Mesendoderm (in vitro differentiated cells): Measurements from ENCODE around the gene CASKIN2.

Experiments
- DNase-seq: peaks from one replicate; pipeline ENCODE4 v3.0.0; 2013
- H2AK5ac ChIP-seq: 2 replicates; pipeline ENCODE4 v1.6.1; 2013; ENCODE audit warnings: low read length, inconsistent platforms
- H2BK120ac ChIP-seq: 2 replicates; pipeline ENCODE4 v1.6.1; 2013; ENCODE audit warnings: low read depth, mild to moderate bottlenecking, low read length, moderate library complexity, mixed read lengths
- H2BK15ac ChIP-seq: replicated peaks from 2 replicates; pipeline ENCODE4 v1.6.1; 2013; ENCODE audit warnings: low read depth, mild to moderate bottlenecking, moderate library complexity
- H2BK5ac ChIP-seq: 2 replicates; pipeline ENCODE4 v1.6.1; 2013; ENCODE audit warnings: low read length, inconsistent platforms
- H3K18ac ChIP-seq: 2 replicates; pipeline ENCODE4 v1.6.1; 2013; ENCODE audit warnings: mild to moderate bottlenecking, low read length, mixed read lengths
- H3K23ac ChIP-seq: one replicate; pipeline ENCODE4 v1.6.1; 2013; ENCODE audit warnings: low read length
- H3K27ac ChIP-seq: 2 replicates; pipeline ENCODE4 v1.5.1; 2013; ENCODE audit warnings: low read depth, mild to moderate bottlenecking, inconsistent platforms, low read length, moderate library complexity
- H3K27me3 ChIP-seq: 2 replicates; pipeline ENCODE4 v1.6.1; 2013; ENCODE audit warnings: low read length, control low read depth, mild to moderate bottlenecking, inconsistent platforms; ENCODE audit not compliant: insufficient read depth, poor library complexity
- H3K36me3 ChIP-seq: 2 replicates; pipeline ENCODE4 v1.6.1; 2013; ENCODE audit warnings: low read length, inconsistent platforms; ENCODE audit not compliant: control insufficient read depth, insufficient read depth
- H3K4ac ChIP-seq: one replicate; pipeline ENCODE4 v1.6.1; 2013; ENCODE audit warnings: low read depth, mild to moderate bottlenecking, low read length, moderate library complexity
- H3K4me1 ChIP-seq: 2 replicates; pipeline ENCODE4 v1.6.1; 2013; ENCODE audit warnings: low read depth, low read length, inconsistent platforms; ENCODE audit not compliant: control insufficient read depth
- H3K4me2 ChIP-seq: 2 replicates; pipeline ENCODE4 v1.6.1; 2013; ENCODE audit warnings: low read length
- H3K4me3 ChIP-seq: 2 replicates; pipeline ENCODE4 v1.5.1; 2013; ENCODE audit warnings: mild to moderate bottlenecking, low read length
- H3K56ac ChIP-seq: one replicate; pipeline ENCODE4 v1.6.1; 2013; ENCODE audit warnings: low read length
- H3K79me1 ChIP-seq: 2 replicates; pipeline ENCODE4 v1.6.1; 2013; ENCODE audit warnings: low read length, inconsistent platforms
- H3K79me2 ChIP-seq: 2 replicates; pipeline ENCODE4 v1.6.1; 2013; ENCODE audit warnings: mild to moderate bottlenecking, low read length; ENCODE audit not compliant: control insufficient read depth, insufficient read depth
- H3K9ac ChIP-seq: 2 replicates; pipeline ENCODE4 v1.6.1; 2013; ENCODE audit warnings: low read length, inconsistent platforms
- H4K5ac ChIP-seq: one replicate; pipeline ENCODE4 v1.6.1; 2013; ENCODE audit warnings: low read length
- H4K8ac ChIP-seq: one replicate; pipeline ENCODE4 v1.6.1; 2013; ENCODE audit warnings: low read depth, mild to moderate bottlenecking, control low read depth, low read length, moderate library complexity
- WGBS: extraction: QIAGEN DNeasy Blood & Tissue Kit; methylation state at CpG from one replicate; pipeline ENCODE4 v1.1.7; 2013; ENCODE audit warnings: low lambda C conversion rate, missing lambda C conversion rate; ENCODE audit not compliant: insufficient coverage; ENCODE audit errors: extremely low coverage; 5-methylcytosine and 5-hydroxymethylcytosine counted together

Gene CASKIN2

DNA sequence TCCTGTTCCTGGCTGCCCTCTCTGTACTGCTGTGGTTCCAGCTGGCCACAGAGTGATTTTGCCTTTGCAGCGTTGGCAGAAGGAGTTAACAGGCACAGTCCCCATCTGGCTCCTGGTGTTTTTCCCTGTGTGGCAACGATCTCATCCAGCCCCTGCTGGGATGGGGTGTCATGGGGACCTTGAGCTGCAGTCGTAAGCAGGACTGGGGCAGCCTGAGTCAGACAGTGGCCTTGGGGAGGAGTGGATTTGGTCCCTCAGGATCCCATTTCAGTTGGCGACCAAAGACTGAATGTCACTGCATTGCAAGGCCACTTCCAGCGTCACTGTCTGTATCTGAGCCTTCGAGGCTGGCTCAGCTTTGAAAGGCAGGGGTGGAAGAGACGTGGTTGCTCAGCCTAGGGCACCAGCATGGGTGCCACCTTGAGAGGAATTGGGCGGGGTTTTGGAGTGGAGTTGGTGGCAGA lies 47.0 kb downstream of the CASKIN2 start:
- DNase-seq = no peak
- Histone ChIP-seq H3K27ac (no peak overlapping the region), H3K18ac (no peak overlapping the region)

GRCh38 chr17:75465039-75465438 lies 50.3 kb downstream of the CASKIN2 start:
- Histone ChIP-seq H3K4me3 (no peak overlapping the region), H3K23ac (no peak overlapping the region), H3K4me2 (no peak overlapping the region), H3K9ac (no peak overlapping the region), H3K27ac (no peak overlapping the region), H4K5ac (no peak overlapping the region), H2BK15ac (no peak overlapping the region), H3K27me3 (no peaks in the 10 kb centered on the region), H3K79me2 (no peaks in the 10 kb centered on the region), H2BK120ac (no peak overlapping the region), H3K4me1 (no peaks in the 10 kb centered on the region), H3K56ac (no peak overlapping the region), H2BK5ac (no peak overlapping the region), H2AK5ac (no peak overlapping the region), H3K36me3 (no peaks in the 10 kb centered on the region), H4K8ac (no peak overlapping the region), H3K4ac (no peak overlapping the region), H3K18ac (no peak overlapping the region), H3K79me1 (no peaks in the 10 kb centered on the region)
- DNase-seq = no peak
- WGBS = no CpG with 5 or more reads among the region's 6 CpGs

More for the DNA sequence above, 47.0 kb downstream of the CASKIN2 start:
- Histone ChIP-seq H3K79me2 (no peaks in the 10 kb centered on the region), H2AK5ac (no peak overlapping the region), H3K4ac (no peak overlapping the region), H3K4me3 (no peak overlapping the region), H3K4me1 (no peaks in the 10 kb centered on the region), H3K23ac (no peak overlapping the region), H2BK15ac (no peak overlapping the region), H3K36me3 (no peaks in the 10 kb centered on the region), H3K56ac (no peak overlapping the region), H2BK120ac (no peak overlapping the region), H4K8ac (no peak overlapping the region), H3K9ac (no peak overlapping the region), H2BK5ac (no peak overlapping the region), H3K79me1 (no peaks in the 10 kb centered on the region), H3K27me3 (no peaks in the 10 kb centered on the region), H4K5ac (no peak overlapping the region), H3K4me2 (no peak overlapping the region)
- no CpG with 5 or more reads among the region's 8 CpGs for WGBS

DNA sequence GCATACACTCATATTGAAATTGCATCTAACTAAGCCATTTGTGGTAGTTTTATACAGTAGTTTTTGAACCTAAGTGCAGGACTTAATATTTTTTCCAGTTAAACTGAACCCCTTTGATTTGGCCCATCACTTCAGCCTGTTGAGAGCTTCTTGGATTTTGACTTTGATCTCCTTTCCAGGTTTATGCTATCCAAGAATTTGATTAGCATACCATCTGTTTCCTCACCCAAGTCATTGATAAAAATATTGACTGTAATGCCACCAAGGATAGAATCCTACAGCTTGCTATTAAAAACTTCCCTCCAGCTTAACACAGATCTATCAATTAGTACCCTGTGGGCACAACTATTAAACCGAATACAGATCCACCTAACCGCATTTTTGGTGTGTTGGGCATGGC lies 51.7 kb downstream of the CASKIN2 start:
- Histone ChIP-seq H3K18ac (no peak overlapping the region), H3K79me1 (no peaks in the 10 kb centered on the region), H4K8ac (no peak overlapping the region), H2BK120ac (no peak overlapping the region), H3K36me3 (no peaks in the 10 kb centered on the region), H4K5ac (no peak overlapping the region), H2AK5ac (no peak overlapping the region), H3K23ac (no peak overlapping the region), H3K79me2 (no peaks in the 10 kb centered on the region), H3K4me3 (no peak overlapping the region), H3K4ac (no peak overlapping the region), H3K4me2 (no peak overlapping the region), H3K56ac (no peak overlapping the region), H3K4me1 (no peaks in the 10 kb centered on the region), H3K27me3 (no peaks in the 10 kb centered on the region), H3K27ac (no peak overlapping the region), H2BK5ac (no peak overlapping the region), H3K9ac (no peak overlapping the region), H2BK15ac (no peak overlapping the region)
- no peak for DNase-seq
- WGBS = no CpG with 5 or more reads among the region's 2 CpGs

DNA sequence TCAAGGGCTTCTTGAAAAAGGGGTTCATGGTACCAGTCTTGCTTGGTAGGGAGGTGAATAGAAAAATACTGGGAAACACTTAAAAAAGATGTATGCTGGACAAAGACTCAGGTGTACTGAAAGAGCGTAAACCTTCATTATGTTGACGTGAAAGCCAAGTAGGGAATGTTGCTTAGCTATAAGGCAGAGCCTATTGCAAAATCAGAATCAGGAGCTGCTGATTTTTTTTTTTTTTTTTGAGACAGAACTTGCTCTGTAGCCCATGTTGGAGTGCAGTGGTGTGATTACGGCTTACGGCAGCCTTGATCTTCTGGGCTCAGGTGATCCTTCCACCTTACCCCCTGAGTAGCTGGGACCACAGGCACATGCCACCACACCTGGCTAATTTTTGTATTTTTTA lies 55.0 kb downstream of the CASKIN2 start:
- DNase-seq = no peak
- H3K27ac ChIP-seq = no peak overlapping the region

GRCh38 chr17:75459590-75460267 lies 55.6 kb downstream of the CASKIN2 start:
- Histone ChIP-seq H4K8ac (no peak overlapping the region), H3K27ac (no peak overlapping the region), H2BK15ac (no peak overlapping the region), H3K79me2 (no peaks in the 10 kb centered on the region), H3K4me3 (no peak overlapping the region), H4K5ac (no peak overlapping the region), H3K36me3 (no peaks in the 10 kb centered on the region), H3K27me3 (no peaks in the 10 kb centered on the region), H3K23ac (no peak overlapping the region), H3K9ac (no peak overlapping the region), H2BK5ac (no peak overlapping the region), H3K18ac (no peak overlapping the region), H2AK5ac (no peak overlapping the region), H3K79me1 (no peaks in the 10 kb centered on the region), H2BK120ac (no peak overlapping the region), H3K4me2 (no peak overlapping the region), H3K56ac (no peak overlapping the region), H3K4ac (no peak overlapping the region), H3K4me1 (peaks cover 4% of the 10 kb centered on the region)
- no peak for DNase-seq
- no CpG with 5 or more reads among the region's 9 CpGs for WGBS

More for the DNA sequence above, 55.0 kb downstream of the CASKIN2 start:
- H3K79me2 ChIP-seq = no peaks in the 10 kb centered on the region
- H3K4me2 ChIP-seq = no peak overlapping the region
- H3K4ac ChIP-seq = no peak overlapping the region
- H4K8ac ChIP-seq = no peak overlapping the region
- no peak overlapping the region for H3K56ac ChIP-seq
- no peak overlapping the region for H4K5ac ChIP-seq
- H2BK15ac ChIP-seq = no peak overlapping the region
- no peaks in the 10 kb centered on the region for H3K79me1 ChIP-seq
- H3K23ac ChIP-seq = no peak overlapping the region
- no peak overlapping the region for H2BK5ac ChIP-seq
- no peaks in the 10 kb centered on the region for H3K27me3 ChIP-seq
- H3K9ac ChIP-seq = no peak overlapping the region
- H3K4me1 ChIP-seq = peaks cover 4% of the 10 kb centered on the region
- WGBS = no CpG with 5 or more reads among the region's 4 CpGs
- H2AK5ac ChIP-seq = no peak overlapping the region
- H3K4me3 ChIP-seq = no peak overlapping the region
- no peak overlapping the region for H2BK120ac ChIP-seq
- no peaks in the 10 kb centered on the region for H3K36me3 ChIP-seq
- H3K18ac ChIP-seq = no peak overlapping the region

DNA sequence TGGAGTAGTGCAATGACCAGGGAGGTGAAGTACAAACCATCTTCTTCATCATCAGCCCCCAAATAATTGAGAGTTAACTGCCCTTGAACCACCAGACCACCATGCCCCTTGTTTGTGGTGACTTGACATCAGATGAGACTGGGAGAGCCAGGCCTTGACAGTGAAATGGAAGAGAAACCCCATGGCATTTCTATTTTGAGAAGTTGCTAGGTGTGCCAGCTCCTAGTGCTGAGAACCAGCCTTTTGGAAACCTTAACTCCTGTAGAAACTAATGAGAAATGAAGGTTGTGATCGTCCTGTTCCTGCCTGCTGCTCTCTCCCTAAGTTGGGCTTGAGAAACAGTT lies 56.1 kb downstream of the CASKIN2 start:
- Histone ChIP-seq H3K4me3 (no peak overlapping the region), H3K18ac (no peak overlapping the region), H3K79me2 (no peaks in the 10 kb centered on the region), H2AK5ac (no peak overlapping the region), H4K8ac (no peak overlapping the region), H4K5ac (no peak overlapping the region), H3K36me3 (no peaks in the 10 kb centered on the region), H2BK120ac (no peak overlapping the region), H3K23ac (no peak overlapping the region), H3K4me1 (peaks cover 4% of the 10 kb centered on the region), H3K4ac (no peak overlapping the region), H2BK5ac (no peak overlapping the region), H3K79me1 (no peaks in the 10 kb centered on the region), H3K9ac (no peak overlapping the region), H3K4me2 (no peak overlapping the region), H2BK15ac (no peak overlapping the region), H3K27me3 (no peaks in the 10 kb centered on the region), H3K56ac (no peak overlapping the region), H3K27ac (no peak overlapping the region)
- WGBS = no CpG with 5 or more reads among the region's 1 CpG
- DNase-seq = no peak
